Body of pancreas (tissue), 4 donors: ENCODE measurements around the gene ACACB. TPM values are rescaled to one million over a fixed set of nuclear protein-coding genes. Genes with fewer than 3 reads are reported as not detected.

Experiments
- ATAC-seq: fragments of 150-250 bp; one replicate; pipeline ENCODE4 v1.9.1; 2016
- DNase-seq, 4 donors: peaks; one replicate each; pipeline ENCODE4 v3.0.0-alpha.2; 2019
- H3K27ac ChIP-seq, 4 donors: fragments of 200-600 bp; sonication (generic); 1 replicate in 3 of 4; 2 replicates in 1 of 4; pipeline versions ENCODE4 v1.5.1 to v1.6.1; 2016 to 2019; ENCODE audit warnings: mild to moderate bottlenecking in 1 of 4, mixed read lengths in 1 of 4, moderate library complexity in 1 of 4
- H3K27me3 ChIP-seq, 2 donors: fragments of 200-600 bp; sonication (generic); one replicate each; pipeline ENCODE4 v1.6.0; 2016; ENCODE audit warnings: mild to moderate bottlenecking in 1 of 2
- H3K36me3 ChIP-seq, 2 donors: fragments of 200-600 bp; sonication (generic); replicated peaks in 1 of 2; 2 replicates each; pipeline ENCODE4 v1.5.1; 2016; ENCODE audit warnings: low read depth in 2 of 2; ENCODE audit not compliant: insufficient read depth in 1 of 2
- H3K4me1 ChIP-seq: fragments of 200-600 bp; sonication (generic); one replicate; pipeline ENCODE4 v1.6.0; 2016
- H3K4me3 ChIP-seq, 2 donors: fragments of 200-600 bp; sonication (generic); 1 replicate in 1 of 2; 2 replicates in 1 of 2; pipeline ENCODE4 v1.5.1; 2016 to 2019
- H3K9me3 ChIP-seq, 3 donors: fragments of 200-600 bp; sonication (generic); 1 replicate in 2 of 3; 2 replicates in 1 of 3; pipeline ENCODE4 v1.5.1; 2016
- POLR2A ChIP-seq, 3 donors: fragments of 450-650 bp; IDR thresholded peaks; one replicate each; pipeline ENCODE4 v1.6.1; 2016; ENCODE audit warnings: antibody characterized with exemption in 3 of 3, mild to moderate bottlenecking in 2 of 3
- WGBS, 2 donors: methylation state at CpG; one replicate each; pipeline ENCODE4 v1.1.5; 2017; 5-methylcytosine and 5-hydroxymethylcytosine counted together
- intact Hi-C: fragments of 100-400 bp; cut with DNase I; formaldehyde crosslinking; loops from one replicate; pipeline ENCODE4 v1.15.1; 2023
- total RNA-seq, 2 donors: library from RNA; depleted of rRNA; stranded (reverse); fragments of >200 nt; gene quantifications; one replicate each; pipeline ENCODE4 v1.1.0, GENCODE V29; 2016
- TF ChIP-seq, protein P1 (sequence below), 7 experiments: fragments of 450-650 bp in 4 of 7; fragments of 200-600 bp in 3 of 7; sonication (generic) in 3 of 7; IDR thresholded peaks; one replicate each; pipeline ENCODE4 v1.5.1; 2016 to 2019; ENCODE audit warnings: antibody characterized with exemption in 7 of 7

The ACACB gene
- total RNA-seq, 2 donors from 2014 or later: 71.1 to 358 TPM

DNA sequence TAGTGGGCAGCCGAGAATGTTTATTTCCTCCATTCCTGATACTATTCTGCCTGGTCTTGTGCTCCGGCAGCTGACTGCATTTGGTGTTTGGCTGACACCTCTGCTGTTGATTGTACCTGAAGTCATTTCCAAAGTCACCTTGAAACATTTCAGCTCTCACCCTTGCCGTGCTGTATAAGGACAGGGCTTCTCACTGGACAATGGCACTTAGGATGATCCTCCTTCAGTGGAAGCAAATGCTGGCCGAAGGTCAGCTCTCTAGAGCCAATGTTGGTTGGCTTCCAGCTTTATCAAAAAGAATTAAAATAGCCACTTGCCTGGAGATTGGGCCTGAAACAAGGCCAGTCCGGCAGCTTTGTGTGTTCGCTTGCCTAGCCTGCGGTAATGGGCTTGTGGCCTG, 44.0 kb downstream of the ACACB start:
- peak; percentile 45 for ATAC-seq
- peak overlapping the region; percentile 32 to 62 (median 55) for H3K27ac ChIP-seq

GRCh38 chr12:109160873-109161272, 44.5 kb downstream of the ACACB start:
- ATAC-seq (no peak), DNase-seq (no peak)
- 20 to 26% methylated on average over 4 of the region's 4 CpGs for whole genome bisulfite sequencing, 2 donors
- Histone ChIP-seq H3K27ac (peak overlapping the region; percentile 32 to 62 (median 55)), H3K4me1 (peaks cover 23% of the 10 kb centered on the region), H3K9me3 (no peaks in the 10 kb centered on the region), H3K27me3 (no peaks in the 10 kb centered on the region), H3K4me3 (no peak overlapping the region), H3K36me3 (no peaks in the 10 kb centered on the region)
- intact Hi-C loops: no loop called here
- TF ChIP-seq, protein P1, sequence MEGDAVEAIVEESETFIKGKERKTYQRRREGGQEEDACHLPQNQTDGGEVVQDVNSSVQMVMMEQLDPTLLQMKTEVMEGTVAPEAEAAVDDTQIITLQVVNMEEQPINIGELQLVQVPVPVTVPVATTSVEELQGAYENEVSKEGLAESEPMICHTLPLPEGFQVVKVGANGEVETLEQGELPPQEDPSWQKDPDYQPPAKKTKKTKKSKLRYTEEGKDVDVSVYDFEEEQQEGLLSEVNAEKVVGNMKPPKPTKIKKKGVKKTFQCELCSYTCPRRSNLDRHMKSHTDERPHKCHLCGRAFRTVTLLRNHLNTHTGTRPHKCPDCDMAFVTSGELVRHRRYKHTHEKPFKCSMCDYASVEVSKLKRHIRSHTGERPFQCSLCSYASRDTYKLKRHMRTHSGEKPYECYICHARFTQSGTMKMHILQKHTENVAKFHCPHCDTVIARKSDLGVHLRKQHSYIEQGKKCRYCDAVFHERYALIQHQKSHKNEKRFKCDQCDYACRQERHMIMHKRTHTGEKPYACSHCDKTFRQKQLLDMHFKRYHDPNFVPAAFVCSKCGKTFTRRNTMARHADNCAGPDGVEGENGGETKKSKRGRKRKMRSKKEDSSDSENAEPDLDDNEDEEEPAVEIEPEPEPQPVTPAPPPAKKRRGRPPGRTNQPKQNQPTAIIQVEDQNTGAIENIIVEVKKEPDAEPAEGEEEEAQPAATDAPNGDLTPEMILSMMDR (IDR thresholded peaks at IDR 0.05): no peak
- no peak for TF ChIP-seq POLR2A (IDR thresholded peaks at IDR 0.05)

More for the DNA sequence above, 44.0 kb downstream of the ACACB start:
- Histone ChIP-seq H3K9me3 (no peaks in the 10 kb centered on the region), H3K4me1 (peaks cover 25% of the 10 kb centered on the region), H3K36me3 (no peaks in the 10 kb centered on the region), H3K27me3 (no peaks in the 10 kb centered on the region), H3K4me3 (no peak overlapping the region)
- TF ChIP-seq, protein P1 (IDR thresholded peaks at IDR 0.05): no peak
- no peak for TF ChIP-seq POLR2A (IDR thresholded peaks at IDR 0.05)
- DNase-seq: peak in 3 of 4 donors; percentile 20 to 50 (median 20)
- WGBS, 2 donors: 21 to 30% methylated on average over 7 of the region's 7 CpGs
- intact Hi-C loops: no loop called here

DNA sequence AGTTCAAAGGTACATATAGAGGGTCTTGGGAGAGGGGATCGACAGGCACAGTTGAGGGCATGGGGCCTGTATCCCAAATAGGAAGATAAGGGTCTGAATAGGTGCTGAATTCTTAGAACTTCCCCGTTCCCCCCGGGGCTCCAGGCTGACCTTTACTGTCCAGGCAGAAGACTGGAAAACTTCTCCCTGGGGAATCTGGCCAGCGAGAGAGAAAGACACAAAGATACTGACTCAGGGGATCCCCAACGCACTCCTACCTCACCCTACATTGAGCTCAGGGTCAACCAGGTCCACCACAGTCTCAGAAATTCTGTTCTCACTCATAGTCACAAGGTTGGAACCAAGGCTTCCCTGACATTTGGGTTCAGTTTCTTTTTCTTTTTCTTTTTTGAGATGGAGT, 46.2 kb downstream of the ACACB start:
- Histone ChIP-seq H3K4me3 (no peak overlapping the region), H3K36me3 (peaks cover 0 to under 1% of the 10 kb centered on the region in 2 donors), H3K9me3 (no peaks in the 10 kb centered on the region), H3K4me1 (peaks cover 23% of the 10 kb centered on the region), H3K27me3 (no peaks in the 10 kb centered on the region), H3K27ac (no peak overlapping the region)
- intact Hi-C loops: no loop called here
- no peak for DNase-seq
- TF ChIP-seq, protein P1 (IDR thresholded peaks at IDR 0.05): no peak
- TF ChIP-seq POLR2A (IDR thresholded peaks at IDR 0.05): no peak
- WGBS, 2 donors: 88 to 95% methylated on average over 5 of the region's 5 CpGs
- no peak for ATAC-seq

DNA sequence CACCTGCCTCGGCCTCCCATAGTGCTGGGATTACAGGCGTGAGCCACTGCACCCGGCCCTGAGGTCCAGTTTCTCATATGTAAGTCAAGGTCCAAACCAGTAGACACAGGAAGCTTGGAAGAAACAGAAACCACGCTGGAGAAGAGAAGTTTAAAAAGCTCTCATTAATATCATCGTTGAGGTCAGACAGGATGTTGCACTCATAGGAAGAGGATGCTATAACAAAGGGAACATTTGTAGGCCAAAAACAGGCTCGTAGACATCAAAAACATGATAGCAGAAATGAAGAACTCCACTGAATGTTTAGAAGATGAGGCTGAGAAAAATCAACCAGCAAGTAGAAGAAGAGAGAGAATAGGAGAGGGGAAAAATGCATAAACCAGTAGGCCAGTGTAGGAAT, 46.8 kb downstream of the ACACB start:
- Histone ChIP-seq H3K27ac (no peak overlapping the region), H3K4me1 (peaks cover 17% of the 10 kb centered on the region), H3K27me3 (no peaks in the 10 kb centered on the region), H3K9me3 (no peaks in the 10 kb centered on the region), H3K36me3 (peaks cover 0 to 4% of the 10 kb centered on the region in 2 donors), H3K4me3 (no peak overlapping the region)
- ATAC-seq: no peak
- 73 to 86% methylated on average over 6 of the region's 6 CpGs for WGBS, 2 donors
- no peak for DNase-seq
- TF ChIP-seq, protein P1 (IDR thresholded peaks at IDR 0.05): no peak
- no peak for TF ChIP-seq POLR2A (IDR thresholded peaks at IDR 0.05)
- intact Hi-C loops: no loop called here

- no peak for TF ChIP-seq POLR2A (IDR thresholded peaks at IDR 0.05)
- TF ChIP-seq, protein P1 (IDR thresholded peaks at IDR 0.05): no peak
- Histone ChIP-seq H3K4me1 (peaks cover 7% of the 10 kb centered on the region), H3K36me3 (peaks cover 0 to 6% of the 10 kb centered on the region in 2 donors), H3K4me3 (no peak overlapping the region), H3K9me3 (no peaks in the 10 kb centered on the region), H3K27me3 (no peaks in the 10 kb centered on the region), H3K27ac (no peak overlapping the region)
- no peak for ATAC-seq
- 12 to 39% methylated on average over 1 of the region's 1 CpG for WGBS, 2 donors
- intact Hi-C loops: no loop called here
- peak in 1 of 4 donors; percentile 2 for DNase-seq
Measured at GRCh38 chr12:109165599-109165998, 49.2 kb downstream of the ACACB start.
